B cell (primary cell): ENCODE data around the gene GJB2.

Experiments used
- EZH2 ChIP-seq: IDR thresholded peaks from 2 replicates; pipeline ENCODE4 v1.6.1; 2012; ENCODE audit warnings: borderline replicate concordance, low read depth, mild to moderate bottlenecking, moderate library complexity, low read length; ENCODE audit not compliant: insufficient read depth, poor library complexity, severe bottlenecking
- TF ChIP-seq, protein P1 (sequence below): fragments of 200-600 bp; IDR thresholded peaks from one replicate; pipeline ENCODE4 v1.8.0; 2022; ENCODE audit warnings: antibody characterized with exemption, mild to moderate bottlenecking

- TF ChIP-seq, protein P1, sequence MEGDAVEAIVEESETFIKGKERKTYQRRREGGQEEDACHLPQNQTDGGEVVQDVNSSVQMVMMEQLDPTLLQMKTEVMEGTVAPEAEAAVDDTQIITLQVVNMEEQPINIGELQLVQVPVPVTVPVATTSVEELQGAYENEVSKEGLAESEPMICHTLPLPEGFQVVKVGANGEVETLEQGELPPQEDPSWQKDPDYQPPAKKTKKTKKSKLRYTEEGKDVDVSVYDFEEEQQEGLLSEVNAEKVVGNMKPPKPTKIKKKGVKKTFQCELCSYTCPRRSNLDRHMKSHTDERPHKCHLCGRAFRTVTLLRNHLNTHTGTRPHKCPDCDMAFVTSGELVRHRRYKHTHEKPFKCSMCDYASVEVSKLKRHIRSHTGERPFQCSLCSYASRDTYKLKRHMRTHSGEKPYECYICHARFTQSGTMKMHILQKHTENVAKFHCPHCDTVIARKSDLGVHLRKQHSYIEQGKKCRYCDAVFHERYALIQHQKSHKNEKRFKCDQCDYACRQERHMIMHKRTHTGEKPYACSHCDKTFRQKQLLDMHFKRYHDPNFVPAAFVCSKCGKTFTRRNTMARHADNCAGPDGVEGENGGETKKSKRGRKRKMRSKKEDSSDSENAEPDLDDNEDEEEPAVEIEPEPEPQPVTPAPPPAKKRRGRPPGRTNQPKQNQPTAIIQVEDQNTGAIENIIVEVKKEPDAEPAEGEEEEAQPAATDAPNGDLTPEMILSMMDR: no peak
- TF ChIP-seq EZH2: no peak
These were observed 3.1 kb upstream of the GJB2 start for GRCh38 chr13:20195801-20196200.
